Activated naive CD4-positive, alpha-beta T cell (primary cell): ENCODE results near the gene DPP4.

Experiments used
- DNase-seq, 4 experiments: peaks; one replicate each; lab custom pipeline; 2025; lab: John Stamatoyannopoulos, UW

The DPP4 gene

GRCh38 chr2:162017233-162017632, 56.8 kb downstream of the DPP4 start:
- no peak for DNase-seq

- DNase-seq: no peak
These were observed 57.9 kb downstream of the DPP4 start for GRCh38 chr2:162016080-162016479.

- no peak for DNase-seq
These were observed 59.3 kb downstream of the DPP4 start for GRCh38 chr2:162014751-162015150.

- DNase-seq: no peak
These were observed 60.2 kb downstream of the DPP4 start for GRCh38 chr2:162013514-162014475.

GRCh38 chr2:162012565-162013058, 61.4 kb downstream of the DPP4 start:
- DNase-seq: no peak

GRCh38 chr2:162011706-162012564, 62.1 kb downstream of the DPP4 start:
- no peak for DNase-seq

GRCh38 chr2:162009543-162009942, 64.5 kb downstream of the DPP4 start:
- no peak for DNase-seq

GRCh38 chr2:162007447-162008040, 66.5 kb downstream of the DPP4 start:
- DNase-seq: no peak

- DNase-seq: no peak
These were observed 67.7 kb downstream of the DPP4 start for GRCh38 chr2:162006337-162006736.

- DNase-seq: no peak
These were observed 70.0 kb downstream of the DPP4 start for GRCh38 chr2:162004031-162004430.

GRCh38 chr2:162002623-162003235, 71.3 kb downstream of the DPP4 start:
- no peak for DNase-seq

- DNase-seq: no peak
These were observed 73.6 kb downstream of the DPP4 start for GRCh38 chr2:162000431-162000830.

- DNase-seq: no peak
These were observed 74.7 kb downstream of the DPP4 start for GRCh38 chr2:161999321-161999720.

- no peak for DNase-seq
These were observed 75.2 kb downstream of the DPP4 start for GRCh38 chr2:161998857-161999256.

- no peak for DNase-seq
These were observed 76.0 kb downstream of the DPP4 start for GRCh38 chr2:161997916-161998471.

- DNase-seq: no peak
These were observed 78.4 kb downstream of the DPP4 start for GRCh38 chr2:161995553-161996016.

- no peak for DNase-seq
These were observed 79.1 kb downstream of the DPP4 start for GRCh38 chr2:161994761-161995520.

- peak in 2 of 4 experiments; percentile 16 to 29 for DNase-seq
These were observed 81.5 kb downstream of the DPP4 start for GRCh38 chr2:161992531-161992930.

GRCh38 chr2:161991991-161992390, 82.0 kb downstream of the DPP4 start:
- no peak for DNase-seq

GRCh38 chr2:161990741-161991140, 83.3 kb downstream of the DPP4 start:
- DNase-seq: no peak

GRCh38 chr2:161990036-161990435, 84.0 kb downstream of the DPP4 start:
- no peak for DNase-seq
